Heart right ventricle (tissue), 16 donors: ENCODE data around the gene OTOP3. TPM values are rescaled to one million over a fixed set of nuclear protein-coding genes. Genes with fewer than 3 reads are reported as not detected.

Source experiments
- ATAC-seq, 8 donors: fragments of 200-7000 bp; cut with Tn5 transposase; one replicate each; pipeline ENCODE4 v1.9.1; 2020; ENCODE audit warnings: mild to moderate bottlenecking in 8 of 8, moderate library complexity in 8 of 8, moderate number of reproducible peaks in 1 of 8
- DNase-seq, 2 donors: peaks; one replicate each; pipeline ENCODE4 v3.0.0-alpha.2; 2020
- H3K27ac ChIP-seq, 10 donors: fragments of 200-600 bp; sonication (generic) in 2 of 10; one replicate each; pipeline versions ENCODE4 v1.5.0 to v1.8.0; 2020 to 2022; ENCODE audit warnings: mild to moderate bottlenecking in 3 of 10
- H3K27me3 ChIP-seq, 7 donors: fragments of 200-600 bp; one replicate each; pipeline ENCODE4 v1.8.0; 2021 to 2022; ENCODE audit warnings: mild to moderate bottlenecking in 2 of 7
- H3K36me3 ChIP-seq, 9 donors: fragments of 200-600 bp; sonication (generic) in 1 of 9; one replicate each; pipeline versions ENCODE4 v1.5.0 to v1.8.0; 2020 to 2022; ENCODE audit warnings: mild to moderate bottlenecking in 2 of 9
- H3K4me1 ChIP-seq, 9 donors: fragments of 200-600 bp; sonication (generic) in 1 of 9; one replicate each; pipeline versions ENCODE4 v1.5.0 to v1.8.0; 2020 to 2022; ENCODE audit warnings: mild to moderate bottlenecking in 4 of 9
- H3K4me3 ChIP-seq, 10 donors: fragments of 200-600 bp; sonication (generic) in 2 of 10; one replicate each; pipeline versions ENCODE4 v1.5.0 to v1.8.0; 2020 to 2022; ENCODE audit warnings: mild to moderate bottlenecking in 7 of 10, moderate library complexity in 2 of 10
- H3K9me3 ChIP-seq, 11 donors: fragments of 200-600 bp in 10 of 11; sonication (generic) in 2 of 11; one replicate each; pipeline versions ENCODE4 v1.5.0 to v1.8.0; 2013 to 2022; ENCODE audit warnings: mild to moderate bottlenecking in 2 of 11, control low read depth in 1 of 11, moderate library complexity in 1 of 11
- CTCF ChIP-seq, 9 donors: fragments of 200-600 bp; sonication (generic) in 2 of 9; IDR thresholded peaks; one replicate each; pipeline versions ENCODE4 v1.5.0 to v1.8.0; 2021 to 2022; ENCODE audit warnings: antibody characterized with exemption in 9 of 9, mild to moderate bottlenecking in 5 of 9, moderate library complexity in 1 of 9
- WGBS, 2 donors: extraction: QIAGEN DNeasy Blood & Tissue Kit; methylation state at CpG; one replicate each; pipeline ENCODE4 v1.1.7; 2013; ENCODE audit warnings: inconsistent platforms in 1 of 2; 5-methylcytosine and 5-hydroxymethylcytosine counted together
- intact Hi-C, 10 donors: fragments of 100-400 bp; cut with DNase I; formaldehyde crosslinking; loops; one replicate each; pipeline versions ENCODE4 v1.11.1 to v1.14.2; 2022
- polyA plus RNA-seq, 2 donors: library from polyadenylated mRNA; stranded (reverse); fragments of 200-250 nt; gene quantifications; one replicate each; pipeline ENCODE4 v1.2.3, GENCODE V29; 2013
- total RNA-seq, 10 donors: library from RNA; stranded (reverse); fragmentation: NEBNext Ultra II Directional in 3 of 10; extraction: Animal tissue kit (Norgen Biotek cat#: 25700) in 3 of 10; gene quantifications; one replicate each; pipeline versions ENCODE4 v1.2.1 to v1.2.4, GENCODE V29; 2021 to 2023
- donor health status: Arrhythmogenic right ventricular cardiomyopathy.
- donor health status: ischemic (EF 13 %, LVEDD 7.1; RV severe dilation, severe dysfunction).
- donor health status: healthy with polysubstance abuse.
- donor health status: DM: no; HTN: yes; CAD: no.
- donor health status: DM: no; HTN: no; CAD: no.
- donor health status: ischemic (EF 25% LVEDD 6.9; RV normal size, moderate dysfunction).
- donor health status: ischemic (EF 25% LVEDD 5.7; RV mildly dilated, moderate dysfunction).
- donor health status: healthy.
- donor health status: DM: yes; HTN: yes; CAD: no.
- donor health status: Ischemic cardiomyopathy.
- donor health status: ischemic (EF 35%, LVEDD 5.7; RV mildly dilated, moderate dysfunction).
- donor health status: nonischemic (EF 11% LVEDD 7.7; RV severe dilation, severe dysfunction).
- donor health status: DM: yes; HTN: yes; CAD: no.
- donor health status: PGD.
- donor health status: ischemic (EF 29% LVEDD 5.4; RV normal size, mild dysfunction).
- donor health status: nonischemic (EF 23%, LVEDD 6.1; RV moderate dilation, normal function).

The OTOP3 gene
- total and polyA plus RNA-seq, 12 donors, result not detected

- WGBS, 2 donors, result 88 to 90% methylated on average over 14 of the region's 14 CpGs
- intact Hi-C loops, result no loop called here
- DNase-seq (no peak), ATAC-seq (no peak)
- Histone ChIP-seq H3K9me3 (no peaks in the 10 kb centered on the region), H3K27me3 (peaks cover 0 to 66% (median 27%) of the 10 kb centered on the region in 7 donors), H3K36me3 (no peaks in the 10 kb centered on the region), H3K27ac (no peak overlapping the region), H3K4me1 (no peaks in the 10 kb centered on the region), H3K4me3 (no peak overlapping the region)
- no peak for TF ChIP-seq CTCF (IDR thresholded peaks at IDR 0.05)
Measured at GRCh38 chr17:74946641-74947040, 10.9 kb downstream of the OTOP3 start.

- ATAC-seq, result no peak
- H3K4me1 ChIP-seq, result no peaks in the 10 kb centered on the region
- H3K4me3 ChIP-seq, result no peak overlapping the region
- 91 to 92% methylated on average over 17 of the region's 17 CpGs for WGBS, 2 donors
- H3K36me3 ChIP-seq, result no peaks in the 10 kb centered on the region
- H3K27me3 ChIP-seq, result peaks cover 0 to 63% (median 21%) of the 10 kb centered on the region in 7 donors
- no peak for DNase-seq
- intact Hi-C loops, result no loop called here
- H3K9me3 ChIP-seq, result no peaks in the 10 kb centered on the region
- H3K27ac ChIP-seq, result no peak overlapping the region
- TF ChIP-seq CTCF (IDR thresholded peaks at IDR 0.05), result no peak
Measured at GRCh38 chr17:74947041-74947754, 11.5 kb downstream of the OTOP3 start.

- Histone ChIP-seq H3K36me3 (peaks cover 0 to 9% (median 0%) of the 10 kb centered on the region in 9 donors), H3K9me3 (no peaks in the 10 kb centered on the region), H3K4me1 (no peaks in the 10 kb centered on the region), H3K27ac (no peak overlapping the region), H3K27me3 (peaks cover 0 to 41% (median 10%) of the 10 kb centered on the region in 7 donors), H3K4me3 (no peak overlapping the region)
- peak in 1 of 8 donors; percentile 11 for ATAC-seq
- 58 to 65% methylated on average over 12 of the region's 12 CpGs for WGBS, 2 donors
- intact Hi-C loops, result no loop called here
- DNase-seq, result no peak
- TF ChIP-seq CTCF (IDR thresholded peaks at IDR 0.05), result no peak
Measured at GRCh38 chr17:74949455-74950115, 13.9 kb downstream of the OTOP3 start.

GRCh38 chr17:74950207-74950606 is 14.5 kb downstream of the OTOP3 start:
- H3K36me3 ChIP-seq, result peaks cover 0 to 15% (median 0%) of the 10 kb centered on the region in 9 donors
- H3K4me1 ChIP-seq, result no peaks in the 10 kb centered on the region
- no peak overlapping the region for H3K27ac ChIP-seq
- no peaks in the 10 kb centered on the region for H3K9me3 ChIP-seq
- intact Hi-C loops, result no loop called here
- 64 to 70% methylated on average over 8 of the region's 8 CpGs for WGBS, 2 donors
- DNase-seq (no peak), ATAC-seq (peak in 1 of 8 donors; percentile 41)
- H3K27me3 ChIP-seq, result peaks cover 0 to 35% (median 7%) of the 10 kb centered on the region in 7 donors
- TF ChIP-seq CTCF (IDR thresholded peaks at IDR 0.05), result no peak
- no peak overlapping the region for H3K4me3 ChIP-seq
